Measurements from ENCODE around the gene CGB2.
"Not testable (repeated sequence)": the region's sequence is repeated elsewhere in the genome, so short reads cannot be mapped to it uniquely, and the experiment has no call there.

The CGB2 gene

DNA sequence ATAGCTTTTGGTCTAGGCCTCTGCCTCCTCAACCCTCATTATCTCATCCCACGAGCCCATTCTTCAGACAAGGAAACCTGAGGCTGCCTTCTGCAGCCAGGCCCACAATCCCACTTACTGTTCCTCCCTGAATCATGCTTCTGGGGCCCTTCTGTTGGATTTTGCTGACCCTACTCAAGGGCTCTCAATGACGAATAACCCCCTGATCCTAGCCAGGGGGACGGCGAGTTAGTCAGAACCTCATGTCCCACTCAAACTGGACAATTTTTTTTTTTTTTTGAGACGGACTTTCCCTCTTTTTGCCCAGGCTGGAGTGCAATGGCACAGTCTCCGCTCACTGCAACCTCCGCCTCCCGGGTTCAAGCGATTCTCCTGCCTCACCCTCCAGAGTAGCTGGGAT is 9.6 kb upstream of the CGB2 start:
- Histone ChIP-seq H3K4me3 (ENCODE audit: low read depth, low read length) (no peak overlapping the region), H3K4me1 (ENCODE audit: control insufficient read depth, insufficient read depth, low read length) (peaks cover 9% of the 10 kb centered on the region), H3K36me3 (ENCODE audit: control insufficient read depth, insufficient read depth, low read length) (no peaks in the 10 kb centered on the region), H3K9me3 (ENCODE audit: control insufficient read depth, insufficient read depth, low read length) (no peaks in the 10 kb centered on the region), H3K9ac (ENCODE audit: low read depth, low read length) (no peak overlapping the region), H3K27me3 (ENCODE audit: control insufficient read depth, insufficient read depth, low read length) (peaks cover 30% of the 10 kb centered on the region)

DNA sequence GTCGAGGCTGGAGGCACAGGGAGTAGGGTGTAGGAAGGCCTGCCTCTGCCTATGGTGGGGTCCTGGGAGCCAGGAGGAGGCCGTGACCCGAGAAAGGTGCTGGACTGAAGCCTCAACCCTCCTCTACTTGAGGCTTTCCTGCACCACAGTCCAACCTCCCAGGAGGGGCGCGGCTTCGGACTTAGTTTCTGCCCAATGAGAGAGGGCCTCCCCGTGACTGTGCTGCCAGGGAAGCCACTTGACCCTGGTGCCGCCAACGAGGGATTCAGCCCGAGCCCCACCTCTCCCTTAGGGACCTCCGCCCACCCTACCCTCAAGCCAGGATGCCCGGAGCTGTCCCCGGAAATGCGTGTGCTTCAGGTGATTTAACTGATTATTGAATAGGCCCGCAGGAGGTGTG is 7.5 kb upstream of the CGB2 start, which contains the start of gene CGB3:
Gene CGB3 (minus strand): TSS at position 101 of the 400 bp plus-strand sequence. CDS start 362 bp downstream, outside the sequence.
- peaks cover 18% of the 10 kb centered on the region for H3K27me3 ChIP-seq (ENCODE audit: control insufficient read depth, insufficient read depth, low read length)
- not testable (repeated sequence) for H3K4me3 ChIP-seq (ENCODE audit: low read depth, low read length); H3K36me3 ChIP-seq (ENCODE audit: control insufficient read depth, insufficient read depth, low read length); H3K4me1 ChIP-seq (ENCODE audit: control insufficient read depth, insufficient read depth, low read length); H3K9ac ChIP-seq (ENCODE audit: low read depth, low read length); H3K9me3 ChIP-seq (ENCODE audit: control insufficient read depth, insufficient read depth, low read length)

- H3K36me3 ChIP-seq (ENCODE audit: control insufficient read depth, insufficient read depth, low read length); H3K4me3 ChIP-seq (ENCODE audit: low read depth, low read length); H3K4me1 ChIP-seq (ENCODE audit: control insufficient read depth, insufficient read depth, low read length); H3K9ac ChIP-seq (ENCODE audit: low read depth, low read length); H3K9me3 ChIP-seq (ENCODE audit: control insufficient read depth, insufficient read depth, low read length): not testable (repeated sequence)
- peaks cover 18% of the 10 kb centered on the region for H3K27me3 ChIP-seq (ENCODE audit: control insufficient read depth, insufficient read depth, low read length)
Measured at GRCh38 chr19:49025088-49025487, 6.6 kb upstream of the CGB2 start.

DNA sequence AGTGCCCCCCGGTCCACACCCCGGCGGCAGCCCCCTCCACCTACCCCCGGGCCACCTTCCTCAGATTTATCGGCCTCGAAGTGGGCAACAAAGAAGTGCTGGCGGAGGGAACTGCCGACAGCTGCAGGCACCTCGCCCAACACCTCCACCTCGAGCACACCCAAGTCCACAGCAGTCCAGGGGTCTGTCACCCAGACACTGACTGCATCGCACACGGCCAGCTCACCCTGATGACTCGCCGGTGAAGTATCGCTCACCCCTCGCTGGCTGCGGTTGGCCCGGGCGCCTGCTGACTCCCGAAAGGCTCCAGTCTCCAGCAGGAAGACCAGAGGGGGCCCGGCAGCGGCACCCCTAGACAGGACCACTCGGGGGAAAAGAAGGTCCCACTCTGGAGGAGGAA is 6.1 kb upstream of the CGB2 start:
- H3K36me3 ChIP-seq (ENCODE audit: control insufficient read depth, insufficient read depth, low read length); H3K9me3 ChIP-seq (ENCODE audit: control insufficient read depth, insufficient read depth, low read length); H3K9ac ChIP-seq (ENCODE audit: low read depth, low read length); H3K4me3 ChIP-seq (ENCODE audit: low read depth, low read length); H3K4me1 ChIP-seq (ENCODE audit: control insufficient read depth, insufficient read depth, low read length): not testable (repeated sequence)
- H3K27me3 ChIP-seq (ENCODE audit: control insufficient read depth, insufficient read depth, low read length) = peaks cover 13% of the 10 kb centered on the region

DNA sequence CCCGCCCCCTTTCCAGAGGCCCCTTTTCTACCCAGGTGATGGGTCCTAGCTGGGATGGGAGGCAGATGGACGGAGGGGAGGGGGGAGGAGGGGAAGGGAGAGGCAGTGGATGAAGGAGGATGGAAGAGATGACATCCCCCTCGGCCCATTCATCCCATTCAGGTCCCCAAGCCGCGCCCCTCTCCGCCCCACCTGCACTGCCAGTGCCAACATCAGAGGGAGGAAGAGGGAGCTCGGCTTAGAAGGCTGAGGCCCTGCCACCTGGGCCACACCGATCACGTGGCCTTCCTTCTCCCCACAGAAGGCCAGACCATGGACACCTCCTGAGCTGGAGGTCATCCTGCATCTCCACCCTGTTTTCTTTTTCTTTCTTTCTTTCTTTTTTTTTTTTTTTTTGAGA is 3.0 kb upstream of the CGB2 start:
- H3K4me3 ChIP-seq (ENCODE audit: low read depth, low read length); H3K27me3 ChIP-seq (ENCODE audit: control insufficient read depth, insufficient read depth, low read length); H3K36me3 ChIP-seq (ENCODE audit: control insufficient read depth, insufficient read depth, low read length); H3K9ac ChIP-seq (ENCODE audit: low read depth, low read length); H3K4me1 ChIP-seq (ENCODE audit: control insufficient read depth, insufficient read depth, low read length); H3K9me3 ChIP-seq (ENCODE audit: control insufficient read depth, insufficient read depth, low read length): not testable (repeated sequence)

DNA sequence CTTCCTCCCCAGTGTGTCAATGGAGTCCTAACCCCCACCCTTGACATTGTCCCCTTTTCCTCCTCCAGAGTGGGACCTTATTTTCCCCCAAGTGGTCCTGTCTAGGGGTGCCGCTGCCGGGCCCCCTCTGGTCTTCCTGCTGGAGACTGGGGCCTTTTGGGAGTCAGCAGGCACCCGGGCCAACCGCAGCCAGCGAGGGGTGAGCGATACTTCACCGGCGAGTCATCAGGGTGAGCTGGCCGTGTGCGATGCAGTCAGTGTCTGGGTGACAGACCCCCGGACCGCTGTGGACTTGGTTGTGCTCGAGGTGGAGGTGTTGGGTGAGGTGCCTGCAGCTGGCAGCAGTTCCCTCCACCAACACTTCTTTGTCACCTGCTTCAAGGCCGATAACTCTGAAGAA is 1.9 kb upstream of the CGB2 start:
- not testable (repeated sequence) for H3K9me3 ChIP-seq (ENCODE audit: control insufficient read depth, insufficient read depth, low read length); H3K27me3 ChIP-seq (ENCODE audit: control insufficient read depth, insufficient read depth, low read length); H3K4me1 ChIP-seq (ENCODE audit: control insufficient read depth, insufficient read depth, low read length); H3K4me3 ChIP-seq (ENCODE audit: low read depth, low read length); H3K36me3 ChIP-seq (ENCODE audit: control insufficient read depth, insufficient read depth, low read length); H3K9ac ChIP-seq (ENCODE audit: low read depth, low read length)

- not testable (repeated sequence) for H3K4me1 ChIP-seq (ENCODE audit: control insufficient read depth, insufficient read depth, low read length); H3K27me3 ChIP-seq (ENCODE audit: control insufficient read depth, insufficient read depth, low read length); H3K4me3 ChIP-seq (ENCODE audit: low read depth, low read length); H3K9ac ChIP-seq (ENCODE audit: low read depth, low read length); H3K9me3 ChIP-seq (ENCODE audit: control insufficient read depth, insufficient read depth, low read length); H3K36me3 ChIP-seq (ENCODE audit: control insufficient read depth, insufficient read depth, low read length)
Measured at GRCh38 chr19:49030323-49030722, 1.4 kb upstream of the CGB2 start.

DNA sequence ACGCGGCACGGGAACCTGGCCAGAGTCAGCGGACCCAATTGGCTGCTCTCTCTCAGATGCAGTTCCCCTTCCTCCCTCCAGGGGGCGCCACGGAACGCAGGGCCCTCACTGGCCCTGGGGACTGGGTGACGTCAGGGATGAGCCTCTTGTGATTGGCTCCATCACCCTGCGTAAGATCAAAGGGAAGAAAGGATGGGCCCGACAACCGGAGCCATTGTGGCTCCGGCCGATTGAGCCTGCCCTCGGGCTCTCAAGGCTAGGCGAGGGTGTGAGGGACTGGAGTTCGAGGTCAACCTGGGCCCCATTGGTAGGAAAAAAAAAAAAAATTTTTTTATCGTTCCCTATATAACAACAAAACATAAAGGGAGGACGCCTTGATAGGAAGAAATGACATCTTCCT is 5.1 kb downstream of the CGB2 start, which contains the start of gene CGB1:
Gene CGB1 (minus strand): TSS at position 81 of the 400 bp plus-strand sequence. CDS start 184 bp downstream, outside the sequence.
- not testable (repeated sequence) for H3K4me1 ChIP-seq (ENCODE audit: control insufficient read depth, insufficient read depth, low read length); H3K36me3 ChIP-seq (ENCODE audit: control insufficient read depth, insufficient read depth, low read length); H3K27me3 ChIP-seq (ENCODE audit: control insufficient read depth, insufficient read depth, low read length); H3K4me3 ChIP-seq (ENCODE audit: low read depth, low read length); H3K9me3 ChIP-seq (ENCODE audit: control insufficient read depth, insufficient read depth, low read length); H3K9ac ChIP-seq (ENCODE audit: low read depth, low read length)

- H3K4me3 ChIP-seq (ENCODE audit: low read depth, low read length) = not testable (repeated sequence)
Measured at GRCh38 chr19:49038111-49038510, 6.4 kb downstream of the CGB2 start.

GRCh38 chr19:49038557-49039276 is 7.0 kb downstream of the CGB2 start:
- H3K9me3 ChIP-seq (ENCODE audit: control insufficient read depth, insufficient read depth, low read length); H3K36me3 ChIP-seq (ENCODE audit: control insufficient read depth, insufficient read depth, low read length); H3K4me1 ChIP-seq (ENCODE audit: control insufficient read depth, insufficient read depth, low read length); H3K27me3 ChIP-seq (ENCODE audit: control insufficient read depth, insufficient read depth, low read length); H3K9ac ChIP-seq (ENCODE audit: low read depth, low read length); H3K4me3 ChIP-seq (ENCODE audit: low read depth, low read length): not testable (repeated sequence)

More at GRCh38 chr19:49038111-49038510, 6.4 kb downstream of the CGB2 start:
- not testable (repeated sequence) for H3K27me3 ChIP-seq (ENCODE audit: control insufficient read depth, insufficient read depth, low read length); H3K9ac ChIP-seq (ENCODE audit: low read depth, low read length); H3K9me3 ChIP-seq (ENCODE audit: control insufficient read depth, insufficient read depth, low read length); H3K36me3 ChIP-seq (ENCODE audit: control insufficient read depth, insufficient read depth, low read length); H3K4me1 ChIP-seq (ENCODE audit: control insufficient read depth, insufficient read depth, low read length)

DNA sequence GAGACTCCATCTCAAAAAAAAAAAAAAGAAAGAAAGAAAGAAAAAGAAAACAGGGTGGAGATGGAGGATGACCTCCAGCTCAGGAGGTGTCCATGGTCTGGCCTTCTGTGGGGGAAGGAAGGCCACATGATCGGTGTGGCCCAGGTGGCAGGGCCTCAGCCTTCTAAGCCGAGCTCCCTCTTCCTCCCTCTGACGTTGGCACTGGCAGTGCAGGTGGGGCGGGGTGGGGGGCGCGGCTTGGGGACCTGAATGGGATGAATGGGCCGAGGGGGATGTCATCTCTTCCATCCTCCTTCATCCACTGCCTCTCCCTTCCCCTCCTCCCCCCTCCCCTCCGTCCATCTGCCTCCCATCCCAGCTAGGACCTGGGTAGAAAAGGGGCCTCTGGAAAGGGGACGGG is 8.0 kb downstream of the CGB2 start:
- not testable (repeated sequence) for H3K9ac ChIP-seq (ENCODE audit: low read depth, low read length); H3K9me3 ChIP-seq (ENCODE audit: control insufficient read depth, insufficient read depth, low read length); H3K36me3 ChIP-seq (ENCODE audit: control insufficient read depth, insufficient read depth, low read length); H3K4me3 ChIP-seq (ENCODE audit: low read depth, low read length); H3K27me3 ChIP-seq (ENCODE audit: control insufficient read depth, insufficient read depth, low read length); H3K4me1 ChIP-seq (ENCODE audit: control insufficient read depth, insufficient read depth, low read length)

DNA sequence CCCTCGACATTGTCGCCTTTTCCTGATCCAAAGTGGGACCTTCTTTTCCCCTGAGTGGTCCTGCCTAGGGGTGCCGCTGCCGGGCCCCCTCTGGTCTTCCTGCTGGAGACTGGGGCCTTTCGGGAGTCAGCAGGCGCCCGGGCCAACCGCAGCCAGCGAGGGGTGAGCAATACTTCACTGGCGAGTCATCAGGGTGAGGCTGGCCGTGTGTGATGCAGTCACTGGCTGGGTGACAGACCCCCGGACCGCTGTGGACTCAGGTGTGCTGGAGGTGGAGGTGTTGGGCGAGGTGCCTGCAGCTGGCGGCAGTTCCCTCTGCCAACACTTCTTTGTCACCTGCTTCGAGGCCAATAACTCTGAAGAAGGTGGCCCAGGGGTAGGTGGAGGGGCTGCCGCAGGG is 10.5 kb downstream of the CGB2 start:
- Histone ChIP-seq H3K4me1 (ENCODE audit: control insufficient read depth, insufficient read depth, low read length) (no peaks in the 10 kb centered on the region), H3K9ac (ENCODE audit: low read depth, low read length) (no peak overlapping the region), H3K9me3 (ENCODE audit: control insufficient read depth, insufficient read depth, low read length) (no peaks in the 10 kb centered on the region), H3K36me3 (ENCODE audit: control insufficient read depth, insufficient read depth, low read length) (no peaks in the 10 kb centered on the region), H3K27me3 (ENCODE audit: control insufficient read depth, insufficient read depth, low read length) (no peaks in the 10 kb centered on the region), H3K4me3 (ENCODE audit: low read depth, low read length) (no peak overlapping the region)

Data from iPS-15b (cell line).